Neural progenitor cell (in vitro differentiated cells): ENCODE results near the gene SFMBT2. TPM values are rescaled to one million over a fixed set of nuclear protein-coding genes. Genes with fewer than 3 reads are reported as not detected.

ENCODE experiments used
- DNase-seq: peaks from one replicate; pipeline ENCODE4 v3.0.0-alpha.2; 2016; ENCODE audit warnings: low spot score
- H2AFZ ChIP-seq: fragments of 200-600 bp; sonication (generic); replicated peaks from 2 replicates; pipeline ENCODE4 v1.6.1; 2016; ENCODE audit warnings: antibody characterized with exemption
- H3F3A ChIP-seq: fragments of 200-600 bp; sonication (generic); 2 replicates; pipeline ENCODE4 v1.6.1; 2016; ENCODE audit warnings: antibody characterized with exemption, low read depth
- H3K27ac ChIP-seq: fragments of 200-600 bp; sonication (generic); 2 replicates; pipeline ENCODE4 v1.5.1; 2016; ENCODE audit warnings: mild to moderate bottlenecking
- H3K27me3 ChIP-seq: fragments of 200-600 bp; sonication (generic); 2 replicates; pipeline ENCODE4 v1.6.1; 2016; ENCODE audit warnings: mild to moderate bottlenecking, moderate library complexity
- H3K36me3 ChIP-seq: fragments of 200-600 bp; sonication (generic); 2 replicates; pipeline ENCODE4 v1.5.1; 2016
- H3K4me1 ChIP-seq: fragments of 200-600 bp; sonication (generic); 2 replicates; pipeline ENCODE4 v1.6.1; 2016; ENCODE audit warnings: mixed run types
- H3K4me2 ChIP-seq: fragments of 200-600 bp; sonication (generic); 2 replicates; pipeline ENCODE4 v1.6.1; 2016
- H3K4me3 ChIP-seq: fragments of 200-600 bp; sonication (generic); 2 replicates; pipeline ENCODE4 v1.5.1; 2016
- H3K79me2 ChIP-seq: fragments of 200-600 bp; sonication (generic); 2 replicates; pipeline ENCODE4 v1.6.1; 2016; ENCODE audit warnings: low read depth
- H3K9ac ChIP-seq: fragments of 200-600 bp; sonication (generic); 2 replicates; pipeline ENCODE4 v1.6.1; 2016
- H3K9me3 ChIP-seq: fragments of 200-600 bp; sonication (generic); 2 replicates; pipeline ENCODE4 v1.5.1; 2016; ENCODE audit warnings: low read depth
- H4K20me1 ChIP-seq: fragments of 200-600 bp; sonication (generic); 2 replicates; pipeline ENCODE4 v1.6.1; 2016; ENCODE audit warnings: low read depth
- H3K27ac Mint-ChIP-seq: 3 replicates; pipeline ENCODE4 v1.8.0; 2021; ENCODE audit warnings: mixed read lengths
- H3K27me3 Mint-ChIP-seq: 2 replicates; pipeline ENCODE4 v1.8.0; 2022; ENCODE audit warnings: low read depth, mild to moderate bottlenecking, inconsistent platforms, moderate library complexity, mixed read lengths; ENCODE audit not compliant: insufficient read depth
- H3K36me3 Mint-ChIP-seq: 3 replicates; pipeline ENCODE4 v1.8.0; 2021; ENCODE audit warnings: mixed read lengths
- H3K4me1 Mint-ChIP-seq: 3 replicates; pipeline ENCODE4 v1.8.0; 2021; ENCODE audit warnings: mixed read lengths
- H3K4me3 Mint-ChIP-seq: 3 replicates; pipeline ENCODE4 v1.8.0; 2021; ENCODE audit warnings: mild to moderate bottlenecking, moderate library complexity, mixed read lengths
- H3K9me3 Mint-ChIP-seq: 3 replicates; pipeline ENCODE4 v1.8.0; 2020; ENCODE audit warnings: mixed read lengths
- EZH2 ChIP-seq: fragments of 200-600 bp; sonication (generic); IDR thresholded peaks from 2 replicates; pipeline ENCODE4 v1.6.1; 2017; ENCODE audit warnings: antibody characterized with exemption, mild to moderate bottlenecking, moderate library complexity
- EZH2phosphoT487 ChIP-seq: fragments of 200-600 bp; sonication (generic); IDR thresholded peaks from 2 replicates; pipeline ENCODE4 v1.6.1; 2017; ENCODE audit warnings: antibody characterized with exemption
- total RNA-seq: library from RNA; depleted of rRNA; stranded (reverse); fragments of >200 nt; gene quantifications from 2 replicates; pipeline ENCODE4 v1.2.3, GENCODE V29; 2015; ENCODE audit warnings: low replicate concordance
- TF ChIP-seq, protein P1 (sequence below): fragments of 200-600 bp; sonication (generic); IDR thresholded peaks from 2 replicates; pipeline ENCODE4 v1.5.1; 2017; ENCODE audit warnings: antibody characterized with exemption, mild to moderate bottlenecking

SFMBT2 gene
- total RNA-seq, 1 donor from 2014 or later: 1.8 TPM

GRCh38 chr10:7250236-7250635 lies 160.6 kb downstream of the SFMBT2 start:
- Histone ChIP-seq H4K20me1 (no peaks in the 10 kb centered on the region), H2AFZ (no peak overlapping the region), H3K79me2 (no peaks in the 10 kb centered on the region), H3K4me3 (no peak overlapping the region), H3F3A (no peaks in the 10 kb centered on the region), H3K9me3 (no peaks in the 10 kb centered on the region), H3K27ac (no peak overlapping the region), H3K9ac (no peak overlapping the region), H3K4me2 (no peak overlapping the region), H3K4me1 (no peaks in the 10 kb centered on the region), H3K27me3 (no peaks in the 10 kb centered on the region), H3K36me3 (no peaks in the 10 kb centered on the region)
- Mint-ChIP-seq H3K36me3 (no peaks in the 10 kb centered on the region), H3K4me1 (no peaks in the 10 kb centered on the region), H3K9me3 (no peaks in the 10 kb centered on the region), H3K27me3 (peaks cover 2% of the 10 kb centered on the region), H3K27ac (no peak overlapping the region), H3K4me3 (no peak overlapping the region)
- no peak for DNase-seq
- TF ChIP-seq, protein P1, sequence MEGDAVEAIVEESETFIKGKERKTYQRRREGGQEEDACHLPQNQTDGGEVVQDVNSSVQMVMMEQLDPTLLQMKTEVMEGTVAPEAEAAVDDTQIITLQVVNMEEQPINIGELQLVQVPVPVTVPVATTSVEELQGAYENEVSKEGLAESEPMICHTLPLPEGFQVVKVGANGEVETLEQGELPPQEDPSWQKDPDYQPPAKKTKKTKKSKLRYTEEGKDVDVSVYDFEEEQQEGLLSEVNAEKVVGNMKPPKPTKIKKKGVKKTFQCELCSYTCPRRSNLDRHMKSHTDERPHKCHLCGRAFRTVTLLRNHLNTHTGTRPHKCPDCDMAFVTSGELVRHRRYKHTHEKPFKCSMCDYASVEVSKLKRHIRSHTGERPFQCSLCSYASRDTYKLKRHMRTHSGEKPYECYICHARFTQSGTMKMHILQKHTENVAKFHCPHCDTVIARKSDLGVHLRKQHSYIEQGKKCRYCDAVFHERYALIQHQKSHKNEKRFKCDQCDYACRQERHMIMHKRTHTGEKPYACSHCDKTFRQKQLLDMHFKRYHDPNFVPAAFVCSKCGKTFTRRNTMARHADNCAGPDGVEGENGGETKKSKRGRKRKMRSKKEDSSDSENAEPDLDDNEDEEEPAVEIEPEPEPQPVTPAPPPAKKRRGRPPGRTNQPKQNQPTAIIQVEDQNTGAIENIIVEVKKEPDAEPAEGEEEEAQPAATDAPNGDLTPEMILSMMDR: no peak
- TF ChIP-seq EZH2phosphoT487: no peak
- no peak for TF ChIP-seq EZH2

DNA sequence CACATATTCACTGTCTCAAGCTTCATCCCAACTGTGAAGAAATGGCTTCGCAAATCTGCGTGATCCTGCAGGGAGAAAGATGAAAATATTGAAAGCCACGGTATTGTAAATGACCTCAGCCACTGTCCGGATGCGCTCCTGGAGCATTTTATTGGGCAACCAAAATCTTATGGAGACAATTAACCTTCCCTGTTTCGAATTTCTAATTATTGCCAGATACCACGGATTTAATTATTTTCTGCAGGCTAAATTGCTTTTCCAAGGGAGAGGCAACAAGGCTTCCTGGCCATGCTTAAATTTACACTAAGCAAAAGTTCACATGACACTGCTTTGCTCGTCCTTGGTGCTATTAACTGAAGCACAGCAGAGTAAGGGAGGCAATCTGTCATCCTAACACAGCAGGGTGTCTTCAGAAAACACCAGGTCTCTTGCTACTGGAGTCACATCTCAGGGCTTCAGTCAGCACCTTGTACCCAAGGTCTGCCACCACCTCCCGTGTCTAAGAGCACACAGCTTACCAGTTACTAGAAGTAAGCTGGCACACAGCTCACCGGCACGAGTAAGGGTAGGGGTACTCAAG lies 162.2 kb downstream of the SFMBT2 start:
- peaks cover 3% of the 10 kb centered on the region for H3K4me1 Mint-ChIP-seq
- TF ChIP-seq, protein P1: no peak
- TF ChIP-seq EZH2phosphoT487 (no peak), EZH2 (no peak)
- Histone ChIP-seq H2AFZ (no peak overlapping the region), H3F3A (no peaks in the 10 kb centered on the region), H3K79me2 (no peaks in the 10 kb centered on the region), H3K4me3 (no peak overlapping the region), H3K36me3 (no peaks in the 10 kb centered on the region), H3K27ac (no peak overlapping the region), H3K4me1 (no peaks in the 10 kb centered on the region), H3K9ac (no peak overlapping the region), H3K27me3 (no peaks in the 10 kb centered on the region), H4K20me1 (no peaks in the 10 kb centered on the region), H3K9me3 (no peaks in the 10 kb centered on the region), H3K4me2 (no peak overlapping the region)
- no peak overlapping the region for H3K27ac Mint-ChIP-seq
- no peak for DNase-seq
- no peaks in the 10 kb centered on the region for H3K9me3 Mint-ChIP-seq
- H3K4me3 Mint-ChIP-seq: no peak overlapping the region
- no peaks in the 10 kb centered on the region for H3K36me3 Mint-ChIP-seq
- H3K27me3 Mint-ChIP-seq: peaks cover 1% of the 10 kb centered on the region

DNA sequence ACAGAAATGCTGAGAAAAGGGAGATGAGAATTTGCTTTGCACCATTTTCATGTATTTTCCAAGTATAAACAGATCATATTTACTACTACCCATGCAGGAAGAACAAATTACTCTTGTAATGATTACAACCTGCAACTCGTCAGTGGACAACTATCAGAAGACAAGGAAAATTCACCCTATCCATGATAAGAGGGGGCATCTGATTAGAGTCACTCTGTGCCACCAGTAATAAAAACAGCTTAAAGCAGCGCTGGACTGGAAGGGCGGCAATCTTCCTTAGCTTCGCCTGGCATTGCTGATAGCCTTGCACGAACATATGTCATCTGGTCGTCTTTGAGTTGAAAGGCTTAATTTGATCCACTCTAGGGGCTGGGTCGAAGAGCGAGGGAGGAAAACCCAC lies 162.7 kb downstream of the SFMBT2 start:
- Histone ChIP-seq H3K4me3 (no peak overlapping the region), H3K4me1 (no peaks in the 10 kb centered on the region), H2AFZ (no peak overlapping the region), H3K9me3 (no peaks in the 10 kb centered on the region), H4K20me1 (no peaks in the 10 kb centered on the region), H3F3A (no peaks in the 10 kb centered on the region), H3K27me3 (no peaks in the 10 kb centered on the region), H3K9ac (no peak overlapping the region), H3K4me2 (no peak overlapping the region), H3K36me3 (no peaks in the 10 kb centered on the region), H3K27ac (no peak overlapping the region), H3K79me2 (no peaks in the 10 kb centered on the region)
- Mint-ChIP-seq H3K9me3 (no peaks in the 10 kb centered on the region), H3K27ac (no peak overlapping the region), H3K27me3 (no peaks in the 10 kb centered on the region), H3K4me3 (no peak overlapping the region), H3K36me3 (no peaks in the 10 kb centered on the region), H3K4me1 (peaks cover 3% of the 10 kb centered on the region)
- DNase-seq: no peak
- no peak for TF ChIP-seq EZH2
- no peak for TF ChIP-seq EZH2phosphoT487
- TF ChIP-seq, protein P1: no peak
